ENCODE results near the gene VGLL2.
A peak's percentile ranks its signal among the peaks of the same experiment; 100 is the strongest.

GRCh38 chr6:117264692-117265409, 507 bp upstream of the VGLL2 start:
- TF ChIP-seq ZNF335 (CRISPR knock-in tag; IDR thresholded peaks at IDR 0.05) (no peak), ARID2 (CRISPR knock-in tag; IDR thresholded peaks at IDR 0.05; ENCODE audit: borderline replicate concordance) (no peak), ZBTB21 (CRISPR knock-in tag; IDR thresholded peaks at IDR 0.05) (no peak), EP300 (IDR thresholded peaks at IDR 0.05; ENCODE audit: low read depth in 2 of 2, low read length in 2 of 2) (no peak), EP300 (CRISPR knock-in tag; IDR thresholded peaks at IDR 0.05; ENCODE audit: borderline replicate concordance) (no peak), ETV5 (CRISPR knock-in tag; IDR thresholded peaks at IDR 0.05; ENCODE audit: borderline replicate concordance) (no peak), EZH2 (conservative IDR thresholded peaks at IDR 0.05; ENCODE audit: low read depth, low read length) (0 out of 2 replicates have a peak, but pooled peaks have one; percentile 93), MAFK (conservative IDR thresholded peaks at IDR 0.05 in 1 of 2, IDR thresholded peaks at IDR 0.05 in 1 of 2; ENCODE audit: low read length in 2 of 2) (no peak), TCF7L2 (IDR thresholded peaks at IDR 0.05; ENCODE audit: low read depth, low read length) (no peak), TCF7 (IDR thresholded peaks at IDR 0.05; ENCODE audit: low read depth) (no peak), RAD51 (IDR thresholded peaks at IDR 0.05; ENCODE audit: borderline replicate concordance) (no peak)
- TF ChIP-seq, protein P1, sequence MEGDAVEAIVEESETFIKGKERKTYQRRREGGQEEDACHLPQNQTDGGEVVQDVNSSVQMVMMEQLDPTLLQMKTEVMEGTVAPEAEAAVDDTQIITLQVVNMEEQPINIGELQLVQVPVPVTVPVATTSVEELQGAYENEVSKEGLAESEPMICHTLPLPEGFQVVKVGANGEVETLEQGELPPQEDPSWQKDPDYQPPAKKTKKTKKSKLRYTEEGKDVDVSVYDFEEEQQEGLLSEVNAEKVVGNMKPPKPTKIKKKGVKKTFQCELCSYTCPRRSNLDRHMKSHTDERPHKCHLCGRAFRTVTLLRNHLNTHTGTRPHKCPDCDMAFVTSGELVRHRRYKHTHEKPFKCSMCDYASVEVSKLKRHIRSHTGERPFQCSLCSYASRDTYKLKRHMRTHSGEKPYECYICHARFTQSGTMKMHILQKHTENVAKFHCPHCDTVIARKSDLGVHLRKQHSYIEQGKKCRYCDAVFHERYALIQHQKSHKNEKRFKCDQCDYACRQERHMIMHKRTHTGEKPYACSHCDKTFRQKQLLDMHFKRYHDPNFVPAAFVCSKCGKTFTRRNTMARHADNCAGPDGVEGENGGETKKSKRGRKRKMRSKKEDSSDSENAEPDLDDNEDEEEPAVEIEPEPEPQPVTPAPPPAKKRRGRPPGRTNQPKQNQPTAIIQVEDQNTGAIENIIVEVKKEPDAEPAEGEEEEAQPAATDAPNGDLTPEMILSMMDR (CRISPR knock-in tag; IDR thresholded peaks at IDR 0.05), result no peak
